Muscle of leg (tissue), 11 donors: ENCODE measurements around the gene PAFAH1B1. TPM values are rescaled to one million over a fixed set of nuclear protein-coding genes. Genes with fewer than 3 reads are reported as not detected.
"Not testable (repeated sequence)": the region's sequence is repeated elsewhere in the genome, so short reads cannot be mapped to it uniquely, and the experiment has no call there.

ENCODE experiments used
- DNase-seq: peaks from one replicate; pipeline ENCODE4 v3.0.0; 2013
- H3K27ac ChIP-seq: one replicate; pipeline ENCODE4 v1.5.1; 2013; ENCODE audit warnings: mild to moderate bottlenecking, low read length, control low read depth
- H3K27me3 ChIP-seq: one replicate; pipeline ENCODE4 v1.6.1; 2013; ENCODE audit warnings: low read length; ENCODE audit not compliant: control insufficient read depth, insufficient read depth
- H3K36me3 ChIP-seq: one replicate; pipeline ENCODE4 v1.6.1; 2013; ENCODE audit warnings: low read length; ENCODE audit not compliant: control insufficient read depth, insufficient read depth
- H3K4me1 ChIP-seq: one replicate; pipeline ENCODE4 v1.6.1; 2013; ENCODE audit warnings: low read length; ENCODE audit not compliant: control insufficient read depth, insufficient read depth
- H3K4me3 ChIP-seq: one replicate; pipeline ENCODE4 v1.5.1; 2013; ENCODE audit warnings: low read length, control low read depth
- H3K9me3 ChIP-seq: replicated peaks from 2 replicates; pipeline ENCODE4 v1.6.1; 2013; ENCODE audit warnings: low read depth, low read length; ENCODE audit not compliant: control insufficient read depth
- WGBS: methylation state at CpG from one replicate; pipeline ENCODE4 v1.1.5; 2013; ENCODE audit warnings: missing lambda C conversion rate; ENCODE audit not compliant: insufficient coverage; 5-methylcytosine and 5-hydroxymethylcytosine counted together
- polyA plus RNA-seq, 8 donors: library from polyadenylated mRNA; unstranded; fragments of 120-200 nt; gene quantifications; one replicate each; pipeline versions ENCODE4 v1.2.1 to v1.2.3, GENCODE V29; 2013; ENCODE audit warnings: inconsistent platforms in 1 of 8, low replicate concordance in 1 of 8; ENCODE audit not compliant: insufficient read length in 8 of 8, insufficient read depth in 1 of 8
- total RNA-seq: library from RNA; stranded (reverse); fragments of 120-200 nt; gene quantifications from one replicate; pipeline ENCODE4 v1.2.4, GENCODE V29; 2013

The PAFAH1B1 gene
- total and polyA plus RNA-seq, 9 donors, result 70.2 to 107 (median 80.8) TPM

GRCh38 chr17:2693561-2694380 is 100.3 kb downstream of the PAFAH1B1 start:
- Histone ChIP-seq H3K9me3 (no peaks in the 10 kb centered on the region), H3K36me3 (peaks cover 76% of the 10 kb centered on the region), H3K4me1 (peaks cover 10% of the 10 kb centered on the region), H3K27me3 (no peaks in the 10 kb centered on the region), H3K4me3 (no peak overlapping the region), H3K27ac (no peak overlapping the region)
- no peak for DNase-seq
- 88% methylated on average over 31 of the region's 37 CpGs for WGBS

- H3K4me1 ChIP-seq, result peaks cover 2% of the 10 kb centered on the region
- no peak overlapping the region for H3K4me3 ChIP-seq
- no peaks in the 10 kb centered on the region for H3K9me3 ChIP-seq
- WGBS, result 88% methylated on average over 32 of the region's 42 CpGs
- H3K36me3 ChIP-seq, result peaks cover 79% of the 10 kb centered on the region
- no peak for DNase-seq
- H3K27me3 ChIP-seq, result no peaks in the 10 kb centered on the region
- no peak overlapping the region for H3K27ac ChIP-seq
These were observed 101.2 kb downstream of the PAFAH1B1 start for GRCh38 chr17:2694381-2695242.

- H3K27me3 ChIP-seq, result no peaks in the 10 kb centered on the region
- no peak overlapping the region for H3K4me3 ChIP-seq
- H3K36me3 ChIP-seq, result peaks cover 83% of the 10 kb centered on the region
- H3K27ac ChIP-seq, result no peak overlapping the region
- WGBS, result 91% methylated on average over 28 of the region's 28 CpGs
- H3K4me1 ChIP-seq, result no peaks in the 10 kb centered on the region
- no peak for DNase-seq
- H3K9me3 ChIP-seq, result no peaks in the 10 kb centered on the region
These were observed 101.9 kb downstream of the PAFAH1B1 start for GRCh38 chr17:2695243-2695960.

- DNase-seq, result no peak
- peaks cover 81% of the 10 kb centered on the region for H3K36me3 ChIP-seq
- no peak overlapping the region for H3K27ac ChIP-seq
- H3K9me3 ChIP-seq, result no peaks in the 10 kb centered on the region
- no peaks in the 10 kb centered on the region for H3K27me3 ChIP-seq
- no peaks in the 10 kb centered on the region for H3K4me1 ChIP-seq
- 87% methylated on average over 31 of the region's 36 CpGs for WGBS
- no peak overlapping the region for H3K4me3 ChIP-seq
These were observed 102.7 kb downstream of the PAFAH1B1 start for GRCh38 chr17:2695961-2696760.

GRCh38 chr17:2697611-2698162 is 104.2 kb downstream of the PAFAH1B1 start:
- Histone ChIP-seq H3K9me3 (no peaks in the 10 kb centered on the region), H3K36me3 (peaks cover 83% of the 10 kb centered on the region), H3K4me1 (no peaks in the 10 kb centered on the region), H3K4me3 (no peak overlapping the region), H3K27me3 (no peaks in the 10 kb centered on the region), H3K27ac (no peak overlapping the region)
- DNase-seq, result no peak
- 96% methylated on average over 40 of the region's 40 CpGs for WGBS

- H3K4me3 ChIP-seq, H3K27ac ChIP-seq, H3K27me3 ChIP-seq, DNase-seq, H3K9me3 ChIP-seq, H3K4me1 ChIP-seq: not testable (repeated sequence)
- H3K36me3 ChIP-seq, result peaks cover 81% of the 10 kb centered on the region
- 75% methylated on average over 5 of the region's 18 CpGs for WGBS
These were observed 105.9 kb downstream of the PAFAH1B1 start for GRCh38 chr17:2699216-2699805.

- DNase-seq, result no peak
- Histone ChIP-seq H3K27me3 (no peaks in the 10 kb centered on the region), H3K27ac (no peak overlapping the region), H3K9me3 (no peaks in the 10 kb centered on the region), H3K4me1 (no peaks in the 10 kb centered on the region), H3K36me3 (peaks cover 81% of the 10 kb centered on the region), H3K4me3 (no peak overlapping the region)
- 91% methylated on average over 19 of the region's 20 CpGs for WGBS
These were observed 106.6 kb downstream of the PAFAH1B1 start for GRCh38 chr17:2700030-2700490.

GRCh38 chr17:2700491-2701141 is 107.2 kb downstream of the PAFAH1B1 start:
- H3K36me3 ChIP-seq, result peaks cover 76% of the 10 kb centered on the region
- no peak for DNase-seq
- no peaks in the 10 kb centered on the region for H3K4me1 ChIP-seq
- H3K4me3 ChIP-seq, result no peak overlapping the region
- WGBS, result 85% methylated on average over 18 of the region's 27 CpGs
- H3K27me3 ChIP-seq, result no peaks in the 10 kb centered on the region
- H3K27ac ChIP-seq, result no peak overlapping the region
- H3K9me3 ChIP-seq, result no peaks in the 10 kb centered on the region
